ENCODE results near the gene MED20.

MED20 gene

DNA sequence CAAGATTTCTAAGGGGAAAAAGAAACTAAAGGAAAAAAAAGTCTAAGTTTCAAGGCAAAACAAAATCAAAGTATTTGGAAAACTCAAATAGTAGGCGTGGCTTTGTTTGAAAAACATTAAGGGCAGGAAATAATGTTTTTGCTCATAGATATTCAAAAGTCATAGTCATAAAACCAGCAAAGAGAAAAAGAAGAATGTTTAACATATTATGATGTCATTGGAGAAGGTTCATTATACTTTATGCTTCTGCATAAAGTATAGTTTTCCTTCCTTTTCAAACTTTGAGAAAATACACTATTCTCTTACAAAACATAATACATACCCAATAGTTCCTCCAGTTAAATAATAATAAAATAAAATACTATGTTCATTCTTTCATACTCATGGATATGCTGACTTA, 39.4 kb downstream of the MED20 start:
- TF ChIP-seq, protein P1, sequence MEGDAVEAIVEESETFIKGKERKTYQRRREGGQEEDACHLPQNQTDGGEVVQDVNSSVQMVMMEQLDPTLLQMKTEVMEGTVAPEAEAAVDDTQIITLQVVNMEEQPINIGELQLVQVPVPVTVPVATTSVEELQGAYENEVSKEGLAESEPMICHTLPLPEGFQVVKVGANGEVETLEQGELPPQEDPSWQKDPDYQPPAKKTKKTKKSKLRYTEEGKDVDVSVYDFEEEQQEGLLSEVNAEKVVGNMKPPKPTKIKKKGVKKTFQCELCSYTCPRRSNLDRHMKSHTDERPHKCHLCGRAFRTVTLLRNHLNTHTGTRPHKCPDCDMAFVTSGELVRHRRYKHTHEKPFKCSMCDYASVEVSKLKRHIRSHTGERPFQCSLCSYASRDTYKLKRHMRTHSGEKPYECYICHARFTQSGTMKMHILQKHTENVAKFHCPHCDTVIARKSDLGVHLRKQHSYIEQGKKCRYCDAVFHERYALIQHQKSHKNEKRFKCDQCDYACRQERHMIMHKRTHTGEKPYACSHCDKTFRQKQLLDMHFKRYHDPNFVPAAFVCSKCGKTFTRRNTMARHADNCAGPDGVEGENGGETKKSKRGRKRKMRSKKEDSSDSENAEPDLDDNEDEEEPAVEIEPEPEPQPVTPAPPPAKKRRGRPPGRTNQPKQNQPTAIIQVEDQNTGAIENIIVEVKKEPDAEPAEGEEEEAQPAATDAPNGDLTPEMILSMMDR (IDR thresholded peaks at IDR 0.05; ENCODE audit: low read depth, low read length, missing control alignments), result no peak
- no peak overlapping the region for H3K4me3 ChIP-seq (ENCODE audit: low read depth, low read length)
- in situ Hi-C loops (cut with HindIII; ENCODE audit: low sequenced_read_pairs), result no loop called here
- no peak for DNase-seq (ENCODE audit: low read depth)

DNA sequence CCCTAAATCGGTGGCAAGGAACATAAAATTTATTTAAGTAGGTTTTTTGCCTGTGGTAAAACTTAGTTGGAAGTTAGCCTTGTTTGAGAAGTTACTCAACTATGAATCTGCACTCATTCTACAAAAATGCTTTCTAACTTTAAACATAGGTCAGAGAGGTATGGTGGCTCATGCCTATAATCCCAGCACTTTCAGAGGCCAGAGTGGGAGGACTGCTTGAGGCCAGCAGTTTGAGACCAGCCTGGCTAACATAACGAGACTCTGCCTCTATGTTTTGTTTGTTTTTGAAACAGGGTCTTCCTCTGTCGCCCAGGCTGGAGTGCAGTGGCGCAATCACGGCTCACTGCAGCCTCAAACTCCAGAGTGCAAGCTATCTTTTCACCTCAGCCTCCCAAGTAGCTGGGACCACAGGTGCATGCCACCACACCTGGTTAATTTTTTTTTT, 42.0 kb downstream of the MED20 start:
- TF ChIP-seq, protein P1 (IDR thresholded peaks at IDR 0.05; ENCODE audit: low read depth, low read length, missing control alignments), result no peak
- DNase-seq (ENCODE audit: low read depth), result peak; percentile 9
- in situ Hi-C loops (cut with HindIII; ENCODE audit: low sequenced_read_pairs), result no loop called here
- no peak overlapping the region for H3K4me3 ChIP-seq (ENCODE audit: low read depth, low read length)

DNA sequence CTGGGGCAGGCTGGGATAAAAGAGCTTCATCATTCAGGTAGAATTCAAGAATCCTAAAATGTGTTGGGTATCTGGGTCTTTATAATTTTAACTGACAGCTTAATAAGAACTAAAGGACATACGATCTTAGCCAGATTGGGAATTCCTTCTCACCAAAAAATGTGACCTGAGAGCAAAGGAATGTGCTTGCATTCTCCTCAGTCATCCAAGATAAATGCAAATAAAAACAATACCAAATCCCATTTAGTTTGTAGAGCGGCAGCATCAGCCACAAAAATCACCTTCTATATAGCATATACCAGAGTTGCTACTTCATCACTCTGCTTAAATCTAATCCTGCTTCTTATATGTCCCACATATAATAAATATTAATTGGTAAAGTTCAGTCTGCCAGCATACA, 42.7 kb downstream of the MED20 start:
- H3K4me3 ChIP-seq (ENCODE audit: low read depth, low read length), result no peak overlapping the region
- peak; percentile 53 for DNase-seq (ENCODE audit: low read depth)
- in situ Hi-C loops (cut with HindIII; ENCODE audit: low sequenced_read_pairs), result no loop called here
- TF ChIP-seq, protein P1 (IDR thresholded peaks at IDR 0.05; ENCODE audit: low read depth, low read length, missing control alignments), result no peak

DNA sequence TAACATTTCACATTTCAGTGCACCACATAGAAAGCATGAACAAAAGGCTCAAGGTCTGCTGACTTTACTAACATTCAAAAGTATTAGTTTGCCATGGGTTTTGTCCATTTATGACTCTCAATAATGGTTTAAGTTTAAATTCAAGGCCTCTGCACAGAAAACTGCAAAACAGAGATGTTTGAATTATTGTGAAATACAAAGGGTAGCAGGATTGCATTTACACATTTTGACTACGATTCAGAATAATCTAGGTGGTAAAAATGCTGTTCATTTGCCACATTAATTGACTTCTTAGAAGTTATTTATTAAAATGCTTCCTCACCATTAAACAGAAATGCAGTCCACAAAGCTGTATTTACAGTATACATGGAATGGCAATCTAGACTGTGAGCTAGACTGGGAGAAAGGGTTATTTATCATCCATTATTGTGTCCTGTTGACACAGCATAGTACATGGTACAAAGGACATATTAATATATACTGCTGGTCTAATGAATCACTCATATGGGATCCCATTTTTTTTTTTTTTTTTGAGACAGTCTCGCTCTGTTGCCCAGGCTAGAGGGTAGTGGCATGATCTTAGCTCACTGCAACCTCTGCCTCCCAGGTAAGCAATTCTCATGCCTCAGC, 43.8 kb downstream of the MED20 start:
- DNase-seq (ENCODE audit: low read depth), result no peak
- H3K4me3 ChIP-seq (ENCODE audit: low read depth, low read length), result no peak overlapping the region
- TF ChIP-seq, protein P1 (IDR thresholded peaks at IDR 0.05; ENCODE audit: low read depth, low read length, missing control alignments), result no peak
- in situ Hi-C loops (cut with HindIII; ENCODE audit: low sequenced_read_pairs), result no loop called here

DNA sequence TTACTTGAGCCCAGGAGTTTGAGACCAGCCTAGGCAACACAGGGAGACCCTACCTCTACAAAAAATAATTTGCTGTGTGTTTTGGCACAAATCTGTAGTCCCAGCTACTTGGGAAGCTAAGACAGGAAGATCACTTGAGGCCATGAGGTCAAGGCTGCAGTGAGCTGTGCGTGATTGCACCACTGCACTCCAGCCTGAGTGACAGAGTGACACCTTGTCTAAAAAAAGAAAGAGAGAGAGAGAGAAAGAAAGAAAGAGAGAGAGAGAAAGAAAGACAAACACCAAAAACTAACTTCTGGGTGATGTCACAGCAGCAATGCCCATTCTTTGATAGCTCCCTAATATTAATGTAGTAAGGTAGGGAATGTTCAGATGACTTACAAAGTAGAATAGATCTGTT, 46.2 kb downstream of the MED20 start:
- in situ Hi-C loops (cut with HindIII; ENCODE audit: low sequenced_read_pairs), result loop anchor here (5.0 kb wide), 1 partner anchor 58 kb away; no protein-coding TSS in a partner anchor
- DNase-seq (ENCODE audit: low read depth), result no peak
- TF ChIP-seq, protein P1 (IDR thresholded peaks at IDR 0.05; ENCODE audit: low read depth, low read length, missing control alignments), result no peak
- H3K4me3 ChIP-seq (ENCODE audit: low read depth, low read length), result no peak overlapping the region

DNA sequence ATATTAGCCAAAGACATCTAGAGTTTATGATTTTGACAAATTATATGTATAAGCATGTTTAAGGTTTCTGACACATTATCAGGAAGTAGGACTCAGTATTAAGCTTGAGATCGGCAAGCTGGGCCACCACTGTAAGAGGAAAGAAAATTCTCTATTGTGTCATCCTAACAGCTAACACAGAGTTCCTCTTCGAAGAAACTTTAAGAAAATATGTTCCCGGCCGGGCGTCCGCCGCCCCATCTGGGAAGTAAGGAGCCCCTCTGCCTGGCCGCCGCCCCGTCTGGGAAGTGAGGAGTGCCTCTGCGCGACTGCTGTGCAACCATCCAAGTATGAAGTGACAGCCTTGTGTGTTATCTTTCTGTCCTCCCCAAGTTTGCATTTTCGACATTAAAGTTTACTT, 48.8 kb downstream of the MED20 start:
- TF ChIP-seq, protein P1 (IDR thresholded peaks at IDR 0.05; ENCODE audit: low read depth, low read length, missing control alignments), result no peak
- in situ Hi-C loops (cut with HindIII; ENCODE audit: low sequenced_read_pairs), result loop anchor here (5.0 kb wide), 1 partner anchor 60 kb away; no protein-coding TSS in a partner anchor
- no peak overlapping the region for H3K4me3 ChIP-seq (ENCODE audit: low read depth, low read length)
- DNase-seq (ENCODE audit: low read depth), result no peak
